ENCODE measurements around the gene ZBTB7C.

The ZBTB7C gene

GRCh38 chr18:48068916-48069445 is 340.2 kb downstream of the ZBTB7C start:
- no peaks in the 10 kb centered on the region for H3K79me2 ChIP-seq (ENCODE audit: insufficient read depth, low read length)
- no peak overlapping the region for H2AFZ ChIP-seq (ENCODE audit: low read depth, low read length, severe bottlenecking)
- no peak overlapping the region for H3K27ac ChIP-seq (ENCODE audit: low read depth, low read length)
- no peaks in the 10 kb centered on the region for H3F3A ChIP-seq (ENCODE audit: insufficient read depth)
- no peaks in the 10 kb centered on the region for H3K36me3 ChIP-seq (ENCODE audit: low read length)
- H3K4me3 ChIP-seq (ENCODE audit: insufficient read depth, low read length, poor library complexity, severe bottlenecking): no peak overlapping the region
- H3K9ac ChIP-seq (ENCODE audit: low read length): no peak overlapping the region
- no peak overlapping the region for H3K4me2 ChIP-seq (ENCODE audit: low read depth, low read length, poor library complexity, severe bottlenecking)
- H4K20me1 ChIP-seq (ENCODE audit: low read depth, low read length): no peaks in the 10 kb centered on the region
- no peaks in the 10 kb centered on the region for H3K27me3 ChIP-seq (ENCODE audit: low read length)
- H3K9me3 ChIP-seq (ENCODE audit: insufficient read depth, low read length): no peaks in the 10 kb centered on the region
- TF ChIP-seq CTCF (IDR thresholded peaks at IDR 0.05; ENCODE audit: insufficient read depth, low read length, poor library complexity, severe bottlenecking) (no peak), EZH2phosphoT487 (conservative IDR thresholded peaks at IDR 0.05; ENCODE audit: low read length) (no peak)
- no peaks in the 10 kb centered on the region for H3K9me2 ChIP-seq (replicated peaks; ENCODE audit: insufficient read depth, low read length)

- H3K36me3 ChIP-seq (ENCODE audit: low read length): no peaks in the 10 kb centered on the region
- no peak overlapping the region for H3K4me3 ChIP-seq (ENCODE audit: insufficient read depth, low read length, poor library complexity, severe bottlenecking)
- H3F3A ChIP-seq (ENCODE audit: insufficient read depth): no peaks in the 10 kb centered on the region
- no peaks in the 10 kb centered on the region for H3K27me3 ChIP-seq (ENCODE audit: low read length)
- H3K9ac ChIP-seq (ENCODE audit: low read length): no peak overlapping the region
- H3K9me3 ChIP-seq (ENCODE audit: insufficient read depth, low read length): no peaks in the 10 kb centered on the region
- TF ChIP-seq CTCF (IDR thresholded peaks at IDR 0.05; ENCODE audit: insufficient read depth, low read length, poor library complexity, severe bottlenecking) (no peak), EZH2phosphoT487 (conservative IDR thresholded peaks at IDR 0.05; ENCODE audit: low read length) (no peak)
- no peaks in the 10 kb centered on the region for H3K9me2 ChIP-seq (replicated peaks; ENCODE audit: insufficient read depth, low read length)
- H2AFZ ChIP-seq (ENCODE audit: low read depth, low read length, severe bottlenecking): no peak overlapping the region
- no peak overlapping the region for H3K27ac ChIP-seq (ENCODE audit: low read depth, low read length)
- no peaks in the 10 kb centered on the region for H3K79me2 ChIP-seq (ENCODE audit: insufficient read depth, low read length)
- no peaks in the 10 kb centered on the region for H4K20me1 ChIP-seq (ENCODE audit: low read depth, low read length)
- no peak overlapping the region for H3K4me2 ChIP-seq (ENCODE audit: low read depth, low read length, poor library complexity, severe bottlenecking)
These were observed 342.9 kb downstream of the ZBTB7C start for GRCh38 chr18:48066225-48066652.

GRCh38 chr18:48065601-48065995 is 343.6 kb downstream of the ZBTB7C start:
- Histone ChIP-seq H3K27me3 (ENCODE audit: low read length) (no peaks in the 10 kb centered on the region), H3K79me2 (ENCODE audit: insufficient read depth, low read length) (no peaks in the 10 kb centered on the region), H3K27ac (ENCODE audit: low read depth, low read length) (no peak overlapping the region), H3K9ac (ENCODE audit: low read length) (no peak overlapping the region), H3F3A (ENCODE audit: insufficient read depth) (no peaks in the 10 kb centered on the region), H3K4me3 (ENCODE audit: insufficient read depth, low read length, poor library complexity, severe bottlenecking) (no peak overlapping the region), H3K36me3 (ENCODE audit: low read length) (no peaks in the 10 kb centered on the region), H2AFZ (ENCODE audit: low read depth, low read length, severe bottlenecking) (no peak overlapping the region), H3K9me3 (ENCODE audit: insufficient read depth, low read length) (no peaks in the 10 kb centered on the region), H3K4me2 (ENCODE audit: low read depth, low read length, poor library complexity, severe bottlenecking) (no peak overlapping the region), H4K20me1 (ENCODE audit: low read depth, low read length) (no peaks in the 10 kb centered on the region), H3K9me2 (replicated peaks; ENCODE audit: insufficient read depth, low read length) (no peaks in the 10 kb centered on the region)
- TF ChIP-seq EZH2phosphoT487 (conservative IDR thresholded peaks at IDR 0.05; ENCODE audit: low read length): no peak
- TF ChIP-seq CTCF (IDR thresholded peaks at IDR 0.05; ENCODE audit: insufficient read depth, low read length, poor library complexity, severe bottlenecking): no peak

Measured in SU-DHL-6 (cell line).